AML-193 (cell line): Measurements from ENCODE around the gene SV2A.
A peak's percentile ranks its signal among the peaks of the same experiment; 100 is the strongest.
"Not testable (repeated sequence)": the region's sequence is repeated elsewhere in the genome, so short reads cannot be mapped to it uniquely, and the experiment has no call there.

Experiments used
- DNase-seq, 2 experiments: peaks; one replicate each; lab custom pipeline; 2025; lab: John Stamatoyannopoulos, UW

SV2A gene, protein sequence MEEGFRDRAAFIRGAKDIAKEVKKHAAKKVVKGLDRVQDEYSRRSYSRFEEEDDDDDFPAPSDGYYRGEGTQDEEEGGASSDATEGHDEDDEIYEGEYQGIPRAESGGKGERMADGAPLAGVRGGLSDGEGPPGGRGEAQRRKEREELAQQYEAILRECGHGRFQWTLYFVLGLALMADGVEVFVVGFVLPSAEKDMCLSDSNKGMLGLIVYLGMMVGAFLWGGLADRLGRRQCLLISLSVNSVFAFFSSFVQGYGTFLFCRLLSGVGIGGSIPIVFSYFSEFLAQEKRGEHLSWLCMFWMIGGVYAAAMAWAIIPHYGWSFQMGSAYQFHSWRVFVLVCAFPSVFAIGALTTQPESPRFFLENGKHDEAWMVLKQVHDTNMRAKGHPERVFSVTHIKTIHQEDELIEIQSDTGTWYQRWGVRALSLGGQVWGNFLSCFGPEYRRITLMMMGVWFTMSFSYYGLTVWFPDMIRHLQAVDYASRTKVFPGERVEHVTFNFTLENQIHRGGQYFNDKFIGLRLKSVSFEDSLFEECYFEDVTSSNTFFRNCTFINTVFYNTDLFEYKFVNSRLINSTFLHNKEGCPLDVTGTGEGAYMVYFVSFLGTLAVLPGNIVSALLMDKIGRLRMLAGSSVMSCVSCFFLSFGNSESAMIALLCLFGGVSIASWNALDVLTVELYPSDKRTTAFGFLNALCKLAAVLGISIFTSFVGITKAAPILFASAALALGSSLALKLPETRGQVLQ

DNA sequence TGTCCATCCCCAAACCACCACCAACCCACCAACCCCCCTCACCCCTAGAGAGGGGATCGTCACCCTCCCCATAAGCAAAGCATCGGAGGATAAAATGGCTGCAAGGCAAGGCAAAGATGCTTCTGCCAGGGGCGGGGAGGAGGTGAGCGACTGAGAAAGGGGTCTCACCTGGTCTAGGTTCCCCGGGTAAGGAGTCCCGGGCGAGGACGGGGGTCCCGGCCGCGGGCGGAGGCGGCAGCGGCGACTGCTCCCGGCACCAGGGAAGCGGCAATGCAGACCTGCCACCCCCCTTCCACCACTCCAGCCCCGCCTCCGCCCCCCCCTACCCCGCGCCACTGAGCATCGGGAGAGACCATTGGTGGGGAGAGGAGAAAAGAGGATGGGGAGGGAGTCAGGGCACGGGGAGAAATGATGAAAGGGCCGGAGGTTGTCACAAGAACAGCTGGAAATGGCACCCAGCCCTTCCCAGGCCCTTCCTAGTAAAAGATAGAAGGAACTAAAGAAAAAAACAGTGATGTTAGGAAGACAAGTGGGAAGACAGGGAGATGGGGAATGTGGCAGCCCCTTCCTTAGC lies at the start of gene SV2A:
SV2A (minus strand) TSS at position 274 of the 574 bp plus-strand sequence. CDS start 4,004 bp downstream, outside the sequence.
- peak; percentile 43 to 67 for DNase-seq

DNA sequence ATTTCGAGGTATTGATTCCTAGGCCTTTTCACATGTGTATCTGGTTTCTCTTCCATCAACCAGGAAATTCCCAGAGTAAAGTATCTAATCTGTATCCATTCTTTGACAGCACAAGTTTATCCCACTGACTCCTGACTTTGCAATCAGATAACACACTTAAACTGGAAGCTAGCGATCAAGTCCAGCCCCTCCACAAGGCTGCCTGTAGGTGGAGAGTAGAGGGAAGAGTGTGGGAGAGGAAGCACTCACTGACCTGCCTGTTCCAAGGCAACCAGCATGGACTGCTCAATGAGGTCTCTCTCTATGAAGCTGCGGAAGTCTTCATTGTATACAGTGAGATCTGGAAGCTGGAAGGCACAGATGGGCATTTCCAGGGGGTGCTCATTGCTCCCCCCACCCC lies 49.4 kb upstream of the SV2A start:
- no peak for DNase-seq

DNA sequence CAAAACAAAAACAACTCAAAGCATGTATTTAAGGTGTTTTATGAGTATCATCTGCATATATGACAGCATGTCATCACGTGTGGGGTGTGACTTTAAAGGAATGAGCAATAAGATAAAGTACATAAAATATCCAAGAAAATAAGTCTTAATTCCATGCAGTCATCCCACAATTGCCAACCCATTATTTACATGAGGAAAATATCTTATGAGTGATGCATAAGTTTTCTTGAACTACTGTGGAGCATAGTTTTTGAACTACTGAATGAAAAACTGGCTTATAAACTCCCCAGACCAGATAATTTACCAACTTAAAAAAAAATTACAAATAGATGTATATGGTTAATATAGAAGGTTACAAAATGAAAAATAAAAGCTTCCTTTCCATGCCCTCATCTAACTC lies 48.8 kb upstream of the SV2A start:
- DNase-seq, result no peak

DNA sequence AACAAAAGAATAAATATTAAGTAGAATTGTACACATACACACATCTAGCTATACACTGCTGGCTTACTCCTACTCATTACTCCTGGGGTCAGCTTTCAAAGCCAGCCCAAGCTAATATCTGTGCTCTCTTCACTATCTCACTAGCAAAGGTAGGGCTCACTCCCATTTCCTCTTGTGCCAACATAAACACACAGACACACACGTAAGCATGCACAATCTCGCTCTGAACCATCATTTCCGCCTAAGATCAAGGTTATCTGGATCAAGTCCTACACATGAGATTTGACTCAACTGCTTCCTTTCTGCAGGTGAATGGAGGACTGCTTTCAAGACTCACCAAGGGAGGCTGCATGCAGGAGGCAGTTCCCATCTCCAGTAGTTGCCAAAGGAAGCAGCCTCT lies 47.8 kb upstream of the SV2A start:
- DNase-seq, result no peak

DNA sequence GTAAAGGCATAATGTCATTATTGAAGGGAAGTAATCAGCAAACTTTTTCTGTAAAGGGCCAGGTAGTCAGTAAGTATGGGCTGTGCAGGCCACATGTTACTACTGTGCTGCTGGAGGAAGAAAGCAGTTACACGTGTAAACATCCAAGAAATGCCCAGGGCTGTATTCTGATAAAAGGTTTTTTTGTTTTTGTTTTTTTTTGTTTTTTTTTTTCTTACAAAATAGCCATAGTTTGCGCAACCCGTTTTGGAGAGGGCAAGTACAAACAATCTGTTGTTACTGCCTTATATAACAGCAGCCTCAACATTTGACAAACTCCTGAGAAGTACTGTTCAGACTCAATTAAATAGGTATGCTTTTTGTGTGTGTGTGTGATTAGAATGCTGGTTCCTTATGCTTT lies 45.7 kb upstream of the SV2A start:
- DNase-seq, result no peak

DNA sequence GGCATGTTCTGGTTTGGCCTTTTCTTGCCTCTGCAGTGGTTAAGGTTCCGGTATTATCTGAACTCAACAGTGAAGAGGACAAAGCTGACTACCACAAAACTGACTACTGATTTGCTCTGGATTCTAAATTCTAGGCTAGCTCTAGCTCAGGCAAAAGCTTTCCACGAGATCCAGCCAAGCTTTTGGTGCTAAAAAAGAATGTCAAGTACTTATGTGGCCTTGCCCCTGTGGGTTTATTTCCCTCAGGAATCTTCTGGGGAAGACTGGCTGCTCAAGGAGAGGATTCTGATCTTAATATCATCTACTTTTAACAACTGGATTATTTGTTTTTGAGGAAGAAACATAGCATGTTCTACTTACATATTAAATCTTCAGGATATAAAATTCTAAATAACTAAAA lies 45.1 kb upstream of the SV2A start:
- DNase-seq, result no peak

DNA sequence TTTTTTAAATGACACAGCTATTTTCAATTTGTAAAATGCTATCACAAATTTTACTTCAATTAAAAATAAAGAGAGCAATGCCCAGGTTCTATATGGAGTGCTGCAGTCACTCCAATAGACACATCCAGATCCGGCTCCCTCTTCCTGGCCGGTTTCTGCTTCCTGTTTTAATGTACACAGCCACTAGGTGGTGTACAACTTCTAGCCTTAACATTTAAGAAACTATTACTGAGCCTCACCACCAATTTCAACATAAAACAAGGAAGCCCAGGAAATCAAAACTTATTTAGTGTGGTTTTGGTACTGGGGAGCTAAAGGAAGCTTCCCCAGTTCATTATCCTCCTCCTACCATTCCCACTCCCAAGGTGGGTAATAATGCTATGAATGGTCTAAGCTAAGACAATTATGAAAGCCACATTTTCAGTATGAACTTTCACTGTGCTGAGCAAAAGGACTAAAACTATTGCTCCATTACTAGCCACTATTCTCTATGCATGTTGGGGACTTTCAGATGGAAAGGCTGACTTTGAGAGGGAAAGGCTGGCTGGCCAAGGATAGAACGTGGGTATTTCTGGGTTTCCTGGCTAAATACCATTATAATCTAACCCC lies 44.5 kb upstream of the SV2A start:
- DNase-seq, result peak; percentile 72 to 82

DNA sequence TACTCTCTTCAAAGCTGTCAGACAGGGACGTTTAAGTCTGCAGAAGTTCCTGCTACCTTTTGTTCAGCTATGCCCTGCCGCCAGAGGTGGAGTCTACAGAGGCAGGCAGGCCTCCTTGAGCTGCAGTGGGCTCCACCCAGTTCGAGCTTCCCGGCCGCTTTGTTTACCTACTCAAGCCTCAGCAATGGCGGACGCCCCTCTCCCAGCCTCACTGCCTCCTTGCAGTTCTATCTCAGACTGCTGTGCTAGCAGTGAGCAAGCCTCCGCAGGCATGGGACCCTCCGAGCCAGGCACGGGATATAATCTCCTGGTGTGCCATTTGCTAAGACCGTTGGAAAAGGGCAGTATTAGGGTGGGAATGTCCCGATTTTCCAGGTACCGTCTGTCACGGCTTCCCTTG lies 39.9 kb upstream of the SV2A start:
- not testable (repeated sequence) for DNase-seq

DNA sequence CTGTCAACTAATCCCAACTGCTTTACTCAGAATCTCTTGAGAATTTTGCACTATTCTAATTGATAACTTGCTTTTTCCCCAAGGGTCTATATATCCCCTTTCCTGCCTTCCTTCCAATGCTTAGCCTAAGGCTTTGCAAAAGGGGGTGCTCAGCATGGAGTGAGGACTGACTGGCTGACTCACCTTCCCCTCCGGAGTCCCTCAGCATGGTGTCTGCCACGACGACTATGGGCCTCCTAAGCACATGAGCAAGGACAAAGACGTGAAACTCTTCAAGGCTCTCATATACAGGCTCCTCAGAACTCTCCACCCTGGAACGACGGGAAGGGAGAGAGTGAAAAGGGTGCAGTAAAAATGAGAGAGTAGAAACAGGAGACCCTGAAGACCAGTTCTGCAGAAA lies 32.3 kb upstream of the SV2A start:
- no peak for DNase-seq

DNA sequence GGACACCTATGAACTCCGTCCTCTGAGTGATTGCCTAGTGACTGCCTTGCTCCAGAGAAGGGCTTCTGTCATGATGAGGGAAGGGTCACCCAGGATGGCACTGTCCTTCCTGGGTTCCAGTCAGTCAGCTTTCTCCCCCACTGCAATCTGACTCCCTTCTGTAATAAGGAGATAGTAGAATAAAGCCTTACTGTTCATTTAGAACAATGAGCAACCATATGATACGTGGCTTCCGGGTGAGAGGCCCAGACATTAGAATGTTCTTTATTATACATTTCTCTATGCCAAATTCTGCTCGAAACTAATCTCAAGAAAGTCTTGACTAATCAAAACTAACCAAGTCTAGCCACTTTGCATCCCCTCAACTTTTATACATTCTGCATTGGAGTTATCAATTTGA lies 27.6 kb upstream of the SV2A start:
- DNase-seq, result no peak

DNA sequence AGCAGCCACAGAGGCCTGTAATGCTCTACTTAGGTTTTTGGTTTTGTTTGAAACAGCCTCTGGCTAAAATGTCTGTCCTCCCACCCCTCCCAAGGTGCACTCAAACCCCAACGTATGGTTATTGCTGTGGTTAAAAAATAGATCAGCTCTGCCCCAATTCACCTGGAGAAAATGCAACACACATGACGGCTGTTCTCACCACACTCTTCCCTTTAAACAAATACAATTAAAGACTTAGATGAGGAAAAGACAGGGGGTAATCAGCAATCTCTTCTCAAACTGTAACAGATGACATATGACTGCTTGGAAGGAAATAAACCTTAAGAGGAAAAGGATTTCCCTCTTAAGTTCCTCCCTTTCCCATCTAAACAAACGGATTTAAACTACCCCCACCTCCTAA lies 25.2 kb upstream of the SV2A start:
- DNase-seq, result no peak

DNA sequence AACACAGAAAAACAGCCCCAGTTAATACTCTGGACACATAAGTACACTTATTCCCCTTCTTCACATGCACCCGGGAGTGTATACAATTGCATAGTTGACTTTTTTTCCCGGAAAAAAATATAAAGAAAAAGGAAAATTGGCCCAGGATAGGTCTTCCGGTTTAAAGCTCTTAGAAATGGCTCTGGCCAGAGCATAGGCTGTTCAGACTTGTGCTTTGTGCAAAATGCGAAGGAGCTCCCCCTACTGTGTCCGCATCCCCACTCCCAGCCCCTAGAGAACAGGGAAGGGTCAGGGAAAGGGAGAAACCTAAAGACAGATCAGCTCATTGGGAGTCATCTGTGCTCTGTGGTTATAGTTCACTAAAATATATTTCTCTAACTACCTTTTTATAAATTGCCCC lies 24.6 kb upstream of the SV2A start:
- DNase-seq, result no peak

DNA sequence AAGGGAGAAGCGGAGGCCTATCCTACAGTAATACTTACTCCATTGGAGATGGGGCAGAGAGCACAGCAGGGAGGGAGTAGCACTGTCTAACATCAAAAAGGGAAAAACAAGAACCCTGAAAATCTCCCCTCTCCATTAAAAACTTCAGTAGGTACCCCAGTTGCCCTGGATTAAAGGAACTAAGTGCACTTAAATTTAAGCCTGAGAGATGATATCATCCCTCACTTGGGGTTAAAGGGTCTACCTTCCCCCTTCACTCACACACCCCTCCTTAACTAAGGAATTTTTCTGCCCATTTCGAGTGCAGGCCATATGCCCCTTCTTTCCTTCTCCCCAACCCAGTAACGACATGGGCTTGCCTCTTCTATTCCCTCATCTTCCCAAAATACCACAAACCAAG lies 22.8 kb upstream of the SV2A start:
- no peak for DNase-seq

DNA sequence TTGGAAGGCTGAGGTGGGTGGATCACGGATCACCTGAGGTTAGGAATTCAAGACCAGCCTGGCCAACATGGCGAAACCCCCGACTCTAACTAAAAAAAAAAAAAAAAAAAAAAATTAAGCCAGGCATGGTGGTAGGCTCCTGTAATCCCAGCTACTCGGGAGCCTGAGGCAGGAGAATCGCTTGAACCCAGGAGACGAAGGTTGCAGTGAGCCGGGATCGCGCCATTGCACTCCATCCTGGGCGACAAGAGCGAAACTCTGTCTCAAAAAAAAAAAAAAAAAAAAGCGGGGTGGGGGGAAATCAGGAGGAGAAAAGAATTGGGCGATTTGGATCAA lies 21.0 kb upstream of the SV2A start:
- not testable (repeated sequence) for DNase-seq

DNA sequence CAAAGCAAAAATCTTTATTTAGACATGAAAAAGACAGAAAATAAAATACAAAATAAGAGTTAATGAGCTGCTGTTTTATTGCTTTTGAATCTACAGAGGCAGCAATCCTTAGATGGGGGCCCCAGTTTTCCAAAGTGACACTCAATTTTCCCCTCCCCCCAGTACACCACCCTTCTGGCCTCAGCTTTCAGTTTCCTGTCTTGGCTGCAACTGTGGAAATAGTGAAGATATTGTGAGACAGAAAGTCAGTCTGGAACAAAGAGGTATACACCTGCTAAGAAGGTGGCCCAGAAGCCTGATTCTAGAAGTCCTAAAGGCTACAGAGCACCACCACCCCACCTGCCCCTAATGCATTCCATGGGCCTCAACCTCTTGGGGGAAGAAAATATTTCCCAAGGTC lies 20.1 kb upstream of the SV2A start:
- DNase-seq, result no peak

DNA sequence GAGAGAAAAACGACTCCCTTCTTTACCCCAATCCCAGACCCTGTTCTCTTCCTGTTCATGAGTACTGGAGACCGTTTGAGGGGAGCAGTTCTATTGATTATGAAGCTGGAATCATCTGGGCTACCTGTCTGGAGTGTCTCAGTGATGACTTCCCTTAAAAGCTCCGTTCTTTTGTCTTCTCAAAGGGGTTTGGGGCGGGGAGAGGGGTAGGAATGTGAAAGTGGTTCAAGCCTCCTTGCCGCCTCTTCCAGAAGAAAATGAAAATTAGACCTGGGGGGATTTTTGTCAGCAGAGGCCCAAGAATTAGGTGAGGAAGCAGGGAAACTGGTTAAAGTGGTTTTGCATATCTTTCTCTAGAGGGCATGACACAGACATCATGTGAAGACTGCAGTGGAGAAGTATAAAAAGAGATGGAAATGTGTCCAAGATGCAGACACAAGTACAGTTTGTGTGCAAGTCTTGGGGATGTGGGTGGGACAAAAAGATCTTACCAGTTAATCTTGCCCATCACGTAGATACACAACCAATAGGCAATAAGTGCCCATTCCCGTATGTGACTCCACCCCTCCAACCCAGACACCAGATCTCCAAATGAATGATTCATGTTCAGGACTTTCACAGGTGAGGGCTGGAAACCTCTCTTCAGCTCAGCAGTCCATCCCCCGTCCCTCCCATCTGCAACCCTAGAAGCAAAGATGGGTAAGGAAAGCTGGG lies 19.5 kb upstream of the SV2A start:
- no peak for DNase-seq

DNA sequence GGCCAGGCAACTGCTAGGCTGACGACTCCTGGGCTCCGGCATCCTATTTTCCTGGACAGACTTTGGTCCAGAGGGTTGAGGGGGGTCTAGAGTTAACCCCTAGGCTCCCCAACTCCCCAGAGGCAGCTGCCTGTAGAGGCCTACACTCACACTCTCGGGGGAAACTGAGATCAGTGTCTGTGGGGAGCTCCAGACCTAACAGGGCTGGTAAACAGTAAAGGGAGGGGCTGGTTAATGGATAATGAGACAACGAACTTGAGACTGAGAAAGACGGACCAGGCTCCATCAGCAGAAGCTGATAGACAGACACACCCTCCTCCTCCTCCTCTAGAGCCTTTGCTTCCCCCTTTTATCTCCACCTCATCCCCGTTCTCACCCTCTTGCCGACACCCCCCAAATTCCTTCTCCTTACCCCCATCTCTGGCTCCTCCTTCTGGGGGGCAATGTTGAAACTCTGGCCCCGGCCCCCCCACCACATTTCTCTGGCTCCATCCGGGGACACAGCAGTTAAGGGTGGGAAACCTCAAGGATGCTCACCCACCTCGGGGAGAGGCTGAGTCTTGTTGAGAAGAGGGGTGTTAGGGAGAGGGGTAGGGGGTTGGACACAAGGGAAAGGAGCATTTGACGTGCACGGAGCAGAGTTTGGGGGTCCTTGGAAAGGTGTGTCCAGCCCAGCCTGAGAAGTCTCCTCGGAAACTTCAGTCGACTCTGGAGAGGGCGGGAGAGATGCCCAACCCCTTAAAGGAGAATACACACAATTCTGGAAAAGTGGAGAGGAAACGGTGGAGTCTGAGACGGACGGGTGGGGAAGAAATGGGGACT lies 18.7 kb upstream of the SV2A start, which contains the start of gene MTMR11:
MTMR11 (minus strand) TSS at position 710 of the 822 bp plus-strand sequence; CDS start at position 478, 232 bp downstream.
- DNase-seq, result no peak

DNA sequence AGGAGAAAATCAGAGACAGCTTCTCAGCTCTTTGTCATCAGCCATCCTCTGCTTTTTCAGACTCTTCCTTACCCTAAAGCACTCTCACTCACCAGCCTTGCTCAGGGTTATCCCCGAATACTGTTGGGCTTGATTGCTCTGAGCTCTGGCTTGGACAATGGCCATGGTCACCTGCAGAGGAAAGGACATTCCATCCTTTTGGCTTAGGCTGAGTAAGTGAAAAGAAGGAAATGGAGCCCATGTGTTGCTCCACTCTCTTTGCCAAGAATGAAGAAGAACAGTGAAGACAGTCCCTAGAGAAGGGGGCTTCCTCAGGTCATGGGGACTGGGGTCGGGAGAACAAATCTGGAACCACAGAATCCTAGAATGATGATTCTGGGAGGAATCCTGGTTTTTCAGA lies 16.7 kb upstream of the SV2A start:
- DNase-seq, result no peak

DNA sequence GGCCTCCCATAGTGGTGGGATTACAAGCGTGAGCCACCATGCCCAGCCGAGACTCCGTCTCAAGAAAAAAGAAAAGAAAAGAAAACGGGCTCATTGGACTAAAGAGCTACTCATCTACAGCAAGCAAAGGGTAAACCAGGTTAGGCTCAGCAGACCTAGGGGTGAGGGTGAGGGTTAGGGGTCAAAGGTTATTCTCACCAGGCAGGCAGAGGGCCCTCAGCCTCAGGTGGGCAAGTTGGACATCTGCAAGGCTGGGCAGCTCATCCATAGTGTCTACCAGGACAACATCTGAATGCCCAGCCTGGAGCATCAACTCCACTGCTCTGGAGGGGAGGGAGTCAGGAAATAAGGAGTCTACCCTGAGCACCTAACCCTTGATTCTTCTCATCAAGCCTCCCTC lies 15.6 kb upstream of the SV2A start:
- no peak for DNase-seq

DNA sequence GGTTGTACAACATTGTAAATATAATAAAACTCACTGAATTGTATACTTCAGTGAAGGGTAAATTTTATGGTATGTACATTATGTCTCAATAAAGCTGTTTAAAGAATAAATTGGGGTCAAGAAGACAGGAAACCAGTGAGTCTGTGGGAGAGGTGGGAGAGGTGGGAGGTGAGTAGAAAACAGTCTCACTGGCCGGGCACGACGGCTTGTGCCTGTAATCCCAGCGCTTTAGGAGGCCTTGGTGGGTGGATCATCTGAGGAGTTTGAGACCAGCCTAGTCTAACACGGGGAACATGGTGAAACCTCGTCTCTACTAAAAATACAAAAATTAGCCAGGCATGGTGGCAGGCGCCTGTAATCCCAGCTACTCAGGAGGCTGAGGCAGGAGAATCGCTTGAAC lies 14.8 kb upstream of the SV2A start:
- no peak for DNase-seq

DNA sequence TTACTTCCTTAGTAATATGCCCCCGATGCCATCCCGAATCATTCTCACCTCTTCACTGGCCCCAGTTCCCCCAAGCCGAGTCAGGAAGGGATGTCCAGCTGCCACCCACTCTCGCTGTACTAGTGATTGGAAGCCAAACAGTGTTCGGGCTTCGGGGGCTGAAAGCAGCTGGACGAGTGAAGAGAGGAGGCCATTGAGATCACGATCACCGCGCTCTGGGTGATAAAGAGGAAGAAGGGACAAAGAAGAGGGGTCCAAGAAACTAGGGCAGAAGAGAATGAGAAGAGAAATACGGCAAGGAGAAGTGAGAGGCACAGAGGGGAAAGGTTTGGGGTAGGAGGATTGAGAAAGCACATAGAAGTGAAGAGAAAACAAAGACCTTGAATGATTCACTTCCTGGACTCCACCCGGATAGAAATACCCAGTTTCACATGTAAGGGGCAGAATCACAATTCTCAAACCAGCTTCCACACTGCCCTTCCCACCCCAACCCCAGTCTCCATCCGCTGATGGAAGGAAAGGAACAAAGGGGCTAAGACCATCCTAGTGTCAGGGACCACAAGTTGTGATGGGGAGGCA lies 13.7 kb upstream of the SV2A start:
- DNase-seq, result no peak
